ENCODE results near the gene CHRM2.

Gene CHRM2

GRCh38 chr7:136923111-136923667 is 54.7 kb downstream of the CHRM2 start:
- no peaks in the 10 kb centered on the region for H3K4me1 Mint-ChIP-seq (ENCODE audit: low read depth)
- H3K27ac Mint-ChIP-seq: no peak overlapping the region
- H3K9me3 Mint-ChIP-seq: no peaks in the 10 kb centered on the region
- intact Hi-C loops (cut with micrococcal nuclease): no loop called here
- no peaks in the 10 kb centered on the region for H3K36me3 Mint-ChIP-seq (ENCODE audit: low read depth)
- H3K27me3 Mint-ChIP-seq: no peaks in the 10 kb centered on the region
- no peak overlapping the region for H3K4me3 Mint-ChIP-seq

DNA sequence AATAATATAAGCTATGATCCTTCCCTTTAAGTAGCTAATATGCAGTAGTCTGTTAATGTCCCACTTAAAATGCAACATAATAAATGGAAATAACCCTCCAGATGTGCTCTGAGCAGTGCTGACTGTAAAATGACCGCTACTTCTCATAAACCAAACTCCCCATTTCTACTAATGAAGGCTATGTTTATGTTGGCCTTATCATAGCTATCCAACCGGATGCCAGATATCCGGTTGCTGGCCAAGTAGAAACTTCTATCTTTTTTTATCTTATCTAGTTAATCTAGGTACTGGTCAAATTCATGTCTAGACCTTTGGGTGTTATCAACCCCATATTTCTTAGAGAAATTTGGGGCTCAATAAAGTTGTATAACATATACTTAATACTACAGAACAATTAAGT is 56.6 kb downstream of the CHRM2 start:
- intact Hi-C loops (cut with micrococcal nuclease): no loop called here
- Mint-ChIP-seq H3K4me3 (no peak overlapping the region), H3K9me3 (no peaks in the 10 kb centered on the region), H3K4me1 (ENCODE audit: low read depth) (no peaks in the 10 kb centered on the region), H3K27ac (no peak overlapping the region), H3K27me3 (no peaks in the 10 kb centered on the region), H3K36me3 (ENCODE audit: low read depth) (no peaks in the 10 kb centered on the region)

DNA sequence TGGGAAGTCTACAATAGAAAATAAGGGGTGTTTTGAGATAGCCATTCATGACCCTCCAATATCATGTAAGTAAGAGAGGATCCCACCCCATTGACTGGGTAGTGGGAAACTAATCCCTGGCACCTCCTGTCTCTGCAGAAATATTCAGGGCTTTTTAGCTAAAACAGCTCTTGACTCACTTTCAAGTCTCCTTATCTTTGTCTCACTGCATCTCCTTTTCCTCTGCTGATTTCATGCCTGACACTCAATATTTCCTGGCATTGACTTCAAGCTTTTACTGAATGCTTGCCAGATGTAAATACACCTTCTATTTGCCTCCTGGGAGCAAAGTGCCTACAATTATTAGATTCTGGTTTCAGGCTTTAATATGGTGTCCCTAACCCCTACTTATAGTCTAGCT is 57.1 kb downstream of the CHRM2 start:
- Mint-ChIP-seq H3K4me1 (ENCODE audit: low read depth) (no peaks in the 10 kb centered on the region), H3K4me3 (no peak overlapping the region), H3K36me3 (ENCODE audit: low read depth) (no peaks in the 10 kb centered on the region), H3K27me3 (no peaks in the 10 kb centered on the region), H3K27ac (no peak overlapping the region), H3K9me3 (no peaks in the 10 kb centered on the region)
- intact Hi-C loops (cut with micrococcal nuclease): no loop called here

DNA sequence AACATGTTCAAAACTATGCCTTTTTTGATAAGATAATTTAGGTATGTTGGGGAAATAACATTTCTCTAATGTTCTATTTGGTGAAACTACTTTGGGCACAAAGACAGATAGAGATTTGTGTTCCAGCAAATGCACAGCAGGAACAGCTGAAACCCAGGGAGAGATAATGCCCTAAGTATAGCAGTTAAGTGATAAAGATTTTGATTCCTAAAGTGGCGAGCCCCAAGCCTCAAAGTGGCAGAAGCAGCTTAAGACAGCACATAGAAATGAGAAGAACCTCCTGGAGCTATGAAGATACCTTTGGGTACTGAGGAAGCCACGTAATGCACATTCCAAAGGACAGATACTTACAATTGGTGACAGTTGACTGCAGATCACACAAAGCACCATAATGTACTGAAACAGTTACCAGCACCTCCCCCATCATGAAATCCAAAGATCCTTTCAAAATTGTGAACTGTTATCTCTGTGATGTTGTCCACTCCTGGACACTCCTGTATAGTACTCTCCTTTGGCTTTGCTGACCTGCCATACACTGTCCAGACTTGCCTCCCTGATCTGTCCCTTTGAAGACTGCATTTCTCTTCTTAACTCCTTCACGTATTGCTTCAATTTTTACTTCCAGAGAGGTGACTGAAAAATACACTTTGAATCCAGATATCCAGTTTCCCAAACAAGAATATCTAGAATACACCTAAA is 62.9 kb downstream of the CHRM2 start:
- H3K27ac Mint-ChIP-seq: no peak overlapping the region
- no peaks in the 10 kb centered on the region for H3K36me3 Mint-ChIP-seq (ENCODE audit: low read depth)
- no peaks in the 10 kb centered on the region for H3K4me1 Mint-ChIP-seq (ENCODE audit: low read depth)
- H3K27me3 Mint-ChIP-seq: no peaks in the 10 kb centered on the region
- no peak overlapping the region for H3K4me3 Mint-ChIP-seq
- H3K9me3 Mint-ChIP-seq: peaks cover 18% of the 10 kb centered on the region
- intact Hi-C loops (cut with micrococcal nuclease): no loop called here

DNA sequence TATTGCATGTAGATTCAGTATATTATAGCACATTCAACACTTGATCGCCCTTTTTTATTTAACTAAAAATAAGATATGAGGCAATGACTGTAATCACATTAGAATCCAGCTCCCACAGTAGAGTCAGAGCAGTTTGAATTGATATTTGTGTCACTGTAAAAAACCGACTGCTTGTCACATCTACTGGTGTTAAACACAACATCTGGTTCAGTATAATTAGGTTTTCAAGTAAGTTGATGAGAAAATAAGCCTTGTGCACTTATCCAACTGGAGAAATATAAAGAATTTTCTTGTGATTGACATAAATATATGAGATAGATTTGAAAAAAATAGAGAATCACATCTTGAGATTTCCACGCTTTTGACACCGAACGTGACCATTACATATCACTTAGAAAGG is 69.0 kb downstream of the CHRM2 start:
- intact Hi-C loops (cut with micrococcal nuclease): no loop called here
- Mint-ChIP-seq H3K4me1 (ENCODE audit: low read depth) (no peaks in the 10 kb centered on the region), H3K36me3 (ENCODE audit: low read depth) (no peaks in the 10 kb centered on the region), H3K9me3 (peaks cover 8% of the 10 kb centered on the region), H3K27ac (no peak overlapping the region), H3K27me3 (no peaks in the 10 kb centered on the region), H3K4me3 (no peak overlapping the region)

- Mint-ChIP-seq H3K4me1 (ENCODE audit: low read depth) (no peaks in the 10 kb centered on the region), H3K27me3 (no peaks in the 10 kb centered on the region), H3K9me3 (peaks cover 8% of the 10 kb centered on the region), H3K4me3 (no peak overlapping the region), H3K36me3 (ENCODE audit: low read depth) (no peaks in the 10 kb centered on the region), H3K27ac (no peak overlapping the region)
- intact Hi-C loops (cut with micrococcal nuclease): no loop called here
Measured at GRCh38 chr7:136938476-136938875, 70.0 kb downstream of the CHRM2 start.

DNA sequence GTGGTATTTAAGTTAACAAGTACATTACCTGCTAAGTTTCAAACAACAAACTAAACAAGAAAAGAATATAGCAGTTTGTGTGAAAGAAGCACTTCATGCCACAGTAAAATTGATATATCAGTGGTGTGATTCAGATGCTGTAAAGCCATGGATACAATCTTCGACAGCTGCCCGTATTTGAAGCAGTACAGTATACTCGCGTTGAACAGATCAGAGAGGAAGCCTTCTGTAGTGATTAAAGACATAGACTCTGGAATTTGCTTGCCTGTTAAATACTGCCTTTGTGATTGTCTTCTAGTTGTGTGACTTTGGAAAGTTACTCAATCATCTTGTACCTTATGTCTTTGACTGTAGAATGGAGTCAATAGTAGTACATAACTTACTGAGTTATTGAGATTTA is 71.7 kb downstream of the CHRM2 start:
- H3K4me3 Mint-ChIP-seq: no peak overlapping the region
- H3K27me3 Mint-ChIP-seq: no peaks in the 10 kb centered on the region
- intact Hi-C loops (cut with micrococcal nuclease): no loop called here
- no peaks in the 10 kb centered on the region for H3K9me3 Mint-ChIP-seq
- no peaks in the 10 kb centered on the region for H3K4me1 Mint-ChIP-seq (ENCODE audit: low read depth)
- H3K36me3 Mint-ChIP-seq (ENCODE audit: low read depth): no peaks in the 10 kb centered on the region
- H3K27ac Mint-ChIP-seq: no peak overlapping the region

DNA sequence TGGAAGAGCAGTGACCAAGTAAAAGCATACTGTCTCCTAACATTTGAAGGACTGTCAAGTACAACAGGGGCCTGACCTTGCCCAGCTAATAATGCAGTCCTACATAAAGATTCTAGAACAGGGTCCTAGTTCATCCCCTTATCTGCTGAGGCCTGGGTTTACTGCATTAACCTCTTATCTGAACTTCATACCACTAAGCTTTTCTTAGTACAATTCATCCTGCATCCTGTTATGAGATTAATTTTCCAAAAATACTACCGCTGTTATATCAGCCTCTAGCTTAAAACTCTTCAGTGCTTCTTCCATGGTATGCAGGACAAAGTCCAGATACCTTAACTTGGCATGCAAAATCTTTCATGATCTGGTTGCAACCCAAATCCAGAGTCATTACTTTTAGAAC is 72.5 kb downstream of the CHRM2 start:
- intact Hi-C loops (cut with micrococcal nuclease): no loop called here

DNA sequence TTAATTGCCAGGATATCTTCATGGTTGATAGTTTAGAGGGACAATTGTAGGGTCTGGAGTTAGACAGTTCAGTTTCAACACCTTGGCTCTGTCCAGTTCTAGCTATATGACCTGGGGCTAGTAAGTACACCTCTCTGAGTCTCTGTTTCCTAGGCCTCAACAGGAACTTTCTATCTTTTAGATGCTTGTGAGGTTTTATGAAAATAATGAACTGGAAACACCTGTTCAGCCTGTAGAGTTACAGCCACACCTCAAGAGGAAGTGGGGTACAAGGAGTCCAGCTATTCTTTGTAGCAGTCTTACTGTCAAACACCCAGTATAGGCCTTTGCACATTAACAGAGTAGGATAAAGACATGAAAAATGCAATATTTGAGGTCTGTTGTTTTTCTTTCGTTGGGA is 73.4 kb downstream of the CHRM2 start:
- Mint-ChIP-seq H3K4me1 (ENCODE audit: low read depth) (no peaks in the 10 kb centered on the region), H3K27me3 (no peaks in the 10 kb centered on the region), H3K36me3 (ENCODE audit: low read depth) (no peaks in the 10 kb centered on the region), H3K9me3 (no peaks in the 10 kb centered on the region), H3K4me3 (no peak overlapping the region), H3K27ac (no peak overlapping the region)
- intact Hi-C loops (cut with micrococcal nuclease): no loop called here

More for the DNA sequence above, 72.5 kb downstream of the CHRM2 start:
- Mint-ChIP-seq H3K9me3 (no peaks in the 10 kb centered on the region), H3K27me3 (no peaks in the 10 kb centered on the region), H3K36me3 (ENCODE audit: low read depth) (no peaks in the 10 kb centered on the region), H3K4me3 (no peak overlapping the region), H3K27ac (no peak overlapping the region), H3K4me1 (ENCODE audit: low read depth) (no peaks in the 10 kb centered on the region)

DNA sequence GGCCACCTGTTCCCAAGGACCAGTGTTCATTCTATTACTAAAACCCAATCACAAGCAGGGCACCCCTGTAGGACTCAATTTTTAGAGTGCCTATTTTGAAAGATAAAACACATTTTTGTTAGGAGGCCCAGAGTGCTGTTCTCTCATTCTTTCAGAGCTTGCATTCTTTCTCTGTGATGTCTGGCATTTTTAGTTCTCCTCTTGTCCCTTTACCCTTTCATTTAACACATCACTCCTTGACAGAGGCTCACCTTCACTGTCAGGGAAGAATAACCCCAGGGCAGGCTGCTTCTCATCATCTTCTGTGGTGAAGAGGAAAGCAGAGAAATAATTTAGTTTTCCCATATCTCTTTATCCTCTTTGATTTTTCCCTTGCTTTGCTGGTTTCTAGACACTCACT is 73.9 kb downstream of the CHRM2 start:
- H3K4me1 Mint-ChIP-seq (ENCODE audit: low read depth): no peaks in the 10 kb centered on the region
- no peaks in the 10 kb centered on the region for H3K27me3 Mint-ChIP-seq
- H3K9me3 Mint-ChIP-seq: peaks cover under 1% of the 10 kb centered on the region
- H3K27ac Mint-ChIP-seq: no peak overlapping the region
- intact Hi-C loops (cut with micrococcal nuclease): no loop called here
- no peaks in the 10 kb centered on the region for H3K36me3 Mint-ChIP-seq (ENCODE audit: low read depth)
- no peak overlapping the region for H3K4me3 Mint-ChIP-seq

DNA sequence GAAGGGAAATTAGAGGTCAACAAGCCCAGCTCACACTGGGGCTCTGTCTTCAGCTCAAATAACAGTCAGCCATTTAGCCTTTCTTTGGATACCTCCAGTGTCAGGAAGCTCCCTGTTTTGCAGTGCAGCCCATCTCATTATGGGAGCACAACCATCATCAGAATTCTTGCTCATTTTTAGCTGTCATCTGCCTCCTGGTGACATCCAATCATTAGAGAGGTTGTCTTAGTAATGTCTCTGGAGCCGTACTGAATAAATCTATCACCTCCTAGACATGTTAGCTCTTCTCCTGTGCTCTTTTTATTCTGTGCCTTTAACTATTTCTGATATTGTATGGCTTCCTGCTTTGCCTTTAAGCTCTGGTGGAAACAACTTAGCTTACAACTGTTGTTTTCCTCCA is 74.5 kb downstream of the CHRM2 start:
- intact Hi-C loops (cut with micrococcal nuclease): no loop called here
- Mint-ChIP-seq H3K27me3 (no peaks in the 10 kb centered on the region), H3K4me3 (no peak overlapping the region), H3K9me3 (peaks cover 7% of the 10 kb centered on the region), H3K4me1 (ENCODE audit: low read depth) (no peaks in the 10 kb centered on the region), H3K36me3 (ENCODE audit: low read depth) (no peaks in the 10 kb centered on the region), H3K27ac (no peak overlapping the region)

- Mint-ChIP-seq H3K4me1 (ENCODE audit: low read depth) (no peaks in the 10 kb centered on the region), H3K27ac (no peak overlapping the region), H3K4me3 (no peak overlapping the region), H3K36me3 (ENCODE audit: low read depth) (no peaks in the 10 kb centered on the region), H3K9me3 (peaks cover 21% of the 10 kb centered on the region), H3K27me3 (no peaks in the 10 kb centered on the region)
- intact Hi-C loops (cut with micrococcal nuclease): no loop called here
Measured at GRCh38 chr7:136947347-136947746, 78.9 kb downstream of the CHRM2 start.

DNA sequence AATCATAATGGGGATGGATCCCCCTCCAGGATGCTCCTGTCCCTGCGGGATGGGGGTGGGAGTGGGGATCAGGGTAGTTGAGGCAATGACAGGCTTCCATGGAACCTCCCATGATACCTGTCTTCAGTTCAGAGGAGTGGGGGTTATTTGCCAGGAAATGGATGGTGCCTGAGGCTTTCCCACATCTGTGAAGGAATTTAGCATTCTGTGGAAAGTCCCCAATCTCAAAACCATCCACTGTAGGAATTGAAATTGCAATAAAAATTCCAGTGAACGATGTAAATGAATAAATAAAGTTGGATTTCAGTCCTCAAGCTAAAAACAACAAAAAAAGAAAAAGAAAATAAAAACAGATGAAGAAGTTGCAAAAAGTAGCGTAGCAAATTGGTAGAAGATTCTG is 81.9 kb downstream of the CHRM2 start:
- Mint-ChIP-seq H3K9me3 (peaks cover 27% of the 10 kb centered on the region), H3K4me1 (ENCODE audit: low read depth) (no peaks in the 10 kb centered on the region), H3K27me3 (no peaks in the 10 kb centered on the region), H3K4me3 (no peak overlapping the region), H3K36me3 (ENCODE audit: low read depth) (no peaks in the 10 kb centered on the region), H3K27ac (no peak overlapping the region)
- intact Hi-C loops (cut with micrococcal nuclease): no loop called here

- intact Hi-C loops (cut with micrococcal nuclease): no loop called here
- no peaks in the 10 kb centered on the region for H3K27me3 Mint-ChIP-seq
- no peaks in the 10 kb centered on the region for H3K4me1 Mint-ChIP-seq (ENCODE audit: low read depth)
- H3K27ac Mint-ChIP-seq: no peak overlapping the region
- H3K9me3 Mint-ChIP-seq: peaks cover 19% of the 10 kb centered on the region
- no peaks in the 10 kb centered on the region for H3K36me3 Mint-ChIP-seq (ENCODE audit: low read depth)
- H3K4me3 Mint-ChIP-seq: no peak overlapping the region
Measured at GRCh38 chr7:136953386-136953785, 84.9 kb downstream of the CHRM2 start.

DNA sequence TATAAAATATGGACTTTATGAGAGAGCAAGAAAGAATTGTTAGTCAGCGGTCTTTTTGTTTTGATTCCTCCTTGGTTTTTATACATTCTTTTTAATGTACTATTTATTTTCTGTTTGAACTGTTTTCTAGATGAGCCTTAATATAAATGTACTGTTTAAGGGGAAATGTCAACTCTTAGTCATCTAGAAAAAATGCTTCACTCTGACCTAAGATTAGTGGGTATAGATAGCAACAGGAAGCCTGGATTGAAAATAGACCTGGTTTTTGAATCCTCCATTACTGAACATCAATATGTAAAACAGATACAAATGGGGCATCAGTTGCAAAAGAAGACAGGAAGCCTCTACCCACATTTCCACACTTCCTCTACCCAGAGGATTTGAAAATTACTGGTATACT is 87.8 kb downstream of the CHRM2 start:
- Mint-ChIP-seq H3K27ac (no peak overlapping the region), H3K27me3 (no peaks in the 10 kb centered on the region), H3K9me3 (peaks cover 35% of the 10 kb centered on the region), H3K4me1 (ENCODE audit: low read depth) (no peaks in the 10 kb centered on the region), H3K4me3 (no peak overlapping the region), H3K36me3 (ENCODE audit: low read depth) (no peaks in the 10 kb centered on the region)
- intact Hi-C loops (cut with micrococcal nuclease): no loop called here
